Keratinocyte (primary cell): ENCODE results near the gene MCEMP1. TPM values are rescaled to one million over a fixed set of nuclear protein-coding genes. Genes with fewer than 3 reads are reported as not detected.

Source experiments
- DNase-seq: peaks from one replicate; pipeline ENCODE4 v3.0.0-alpha.2; 2011; ENCODE audit warnings: low read depth, missing footprints, low spot score
- FAIRE-seq: peaks from 2 replicates; lab custom pipeline; 2011; peaks lifted over from hg19 to GRCh38; lab: Jason Lieb, UNC
- H2AFZ ChIP-seq: 2 replicates; pipeline ENCODE4 v1.6.0; 2012; ENCODE audit warnings: low read length, control low read depth, inconsistent platforms; ENCODE audit not compliant: control insufficient read depth
- H3K27ac ChIP-seq: 2 replicates; pipeline ENCODE4 v1.5.1; 2011; ENCODE audit warnings: low read length; ENCODE audit not compliant: control insufficient read depth, insufficient read depth
- H3K27me3 ChIP-seq: 3 replicates; pipeline ENCODE4 v1.6.0; 2011; ENCODE audit warnings: low read length; ENCODE audit not compliant: control insufficient read depth, insufficient read depth; ENCODE audit errors: extremely low read depth
- H3K36me3 ChIP-seq, 2 experiments: 2 replicates in 1 of 2; 3 replicates in 1 of 2; pipeline ENCODE4 v1.5.1; 2011; ENCODE audit warnings: low read length in 2 of 2, mild to moderate bottlenecking in 1 of 2; ENCODE audit not compliant: control insufficient read depth in 2 of 2, insufficient read depth in 2 of 2; ENCODE audit errors: extremely low read depth in 1 of 2
- H3K4me1 ChIP-seq: 3 replicates; pipeline ENCODE4 v1.5.1; 2011; ENCODE audit warnings: low read length; ENCODE audit not compliant: control insufficient read depth, insufficient read depth; ENCODE audit errors: extremely low read depth
- H3K4me2 ChIP-seq: 3 replicates; pipeline ENCODE4 v1.6.0; 2011; ENCODE audit warnings: low read depth, low read length; ENCODE audit not compliant: control insufficient read depth, insufficient read depth; ENCODE audit errors: extremely low read depth
- H3K4me3 ChIP-seq, 3 experiments: fragments of 200-600 bp in 1 of 3; sonication (generic) in 1 of 3; 2 replicates in 2 of 3; 3 replicates in 1 of 3; pipeline ENCODE4 v1.5.1; 2011 to 2016; ENCODE audit warnings: low read length in 3 of 3, mild to moderate bottlenecking in 3 of 3, control low read depth in 2 of 3, inconsistent platforms in 1 of 3, low read depth in 1 of 3, mixed read lengths in 1 of 3, mixed run types in 1 of 3, moderate library complexity in 1 of 3; ENCODE audit not compliant: control insufficient read depth in 2 of 3, insufficient read depth in 2 of 3; ENCODE audit errors: extremely low read depth in 1 of 3
- H3K79me2 ChIP-seq: 2 replicates; pipeline ENCODE4 v1.6.0; 2012; ENCODE audit warnings: low read length; ENCODE audit not compliant: control insufficient read depth, insufficient read depth
- H3K9ac ChIP-seq: 3 replicates; pipeline ENCODE4 v1.6.0; 2011; ENCODE audit warnings: low read length; ENCODE audit not compliant: control insufficient read depth, insufficient read depth; ENCODE audit errors: extremely low read depth
- H3K9me1 ChIP-seq: 3 replicates; pipeline ENCODE4 v1.6.0; 2011; ENCODE audit warnings: low read length; ENCODE audit not compliant: control insufficient read depth, insufficient read depth; ENCODE audit errors: extremely low read depth
- H3K9me3 ChIP-seq: 2 replicates; pipeline ENCODE4 v1.5.1; 2012; ENCODE audit warnings: low read depth, low read length; ENCODE audit not compliant: control insufficient read depth
- H4K20me1 ChIP-seq: 3 replicates; pipeline ENCODE4 v1.6.0; 2011; ENCODE audit warnings: low read length; ENCODE audit not compliant: control insufficient read depth, insufficient read depth; ENCODE audit errors: extremely low read depth
- EZH2 ChIP-seq: IDR thresholded peaks from one replicate; pipeline ENCODE4 v1.6.1; 2012; ENCODE audit warnings: inconsistent platforms, mild to moderate bottlenecking, low read length, moderate library complexity
- dilution Hi-C: fragments of 300-500 bp; cut with MboI; formaldehyde crosslinking; loops from one replicate; pipeline ENCODE4 v1.7.0; 2020; ENCODE audit warnings: low sequenced_read_pairs; ENCODE audit not compliant: extremely low pct_ligation_motif_present
- polyA plus RNA-seq, 5 experiments: library from polyadenylated mRNA; depleted of rRNA in 3 of 5; stranded (reverse) in 3 of 5; stranded (forward) in 1 of 5; unstranded in 1 of 5; fragments of >200 nt; gene quantifications; 1 replicate in 1 of 5; 2 replicates in 3 of 5; 3 replicates in 1 of 5; pipeline versions ENCODE4 v1.2.1 to v1.2.3, GENCODE V29; 2011 to 2012; ENCODE audit warnings: missing spikeins in 2 of 5, low read depth in 1 of 5, low replicate concordance in 1 of 5
- TF ChIP-seq, protein P1 (sequence below), 3 experiments: IDR thresholded peaks in 1 of 3; conservative IDR thresholded peaks in 1 of 3; optimal IDR thresholded peaks in 1 of 3; 2 replicates in 2 of 3; 3 replicates in 1 of 3; pipeline versions ENCODE3 to v1.5.1; 2011; ENCODE audit warnings: low read length in 3 of 3, mild to moderate bottlenecking in 3 of 3, moderate library complexity in 2 of 3, control low read depth in 1 of 3, inconsistent platforms in 1 of 3; ENCODE audit not compliant: insufficient read depth in 2 of 3; ENCODE audit errors: extremely low read depth in 1 of 3

Gene MCEMP1
- polyA plus RNA-seq, 1 donor (not counting 4 experiments of a cell fraction or from before 2014, with no cell fraction given): not detected

- Histone ChIP-seq H3K4me2 (no peak overlapping the region), H3K9ac (no peak overlapping the region), H4K20me1 (no peaks in the 10 kb centered on the region), H3K4me1 (no peaks in the 10 kb centered on the region), H3K9me3 (peaks cover 3% of the 10 kb centered on the region), H3K79me2 (no peaks in the 10 kb centered on the region), H3K4me3 (no peak overlapping the region), H3K27ac (no peak overlapping the region), H3K9me1 (no peaks in the 10 kb centered on the region), H3K27me3 (peaks cover 3% of the 10 kb centered on the region), H3K36me3 (no peaks in the 10 kb centered on the region), H2AFZ (no peak overlapping the region)
- FAIRE-seq: no peak
- no peak for TF ChIP-seq EZH2
- TF ChIP-seq, protein P1, sequence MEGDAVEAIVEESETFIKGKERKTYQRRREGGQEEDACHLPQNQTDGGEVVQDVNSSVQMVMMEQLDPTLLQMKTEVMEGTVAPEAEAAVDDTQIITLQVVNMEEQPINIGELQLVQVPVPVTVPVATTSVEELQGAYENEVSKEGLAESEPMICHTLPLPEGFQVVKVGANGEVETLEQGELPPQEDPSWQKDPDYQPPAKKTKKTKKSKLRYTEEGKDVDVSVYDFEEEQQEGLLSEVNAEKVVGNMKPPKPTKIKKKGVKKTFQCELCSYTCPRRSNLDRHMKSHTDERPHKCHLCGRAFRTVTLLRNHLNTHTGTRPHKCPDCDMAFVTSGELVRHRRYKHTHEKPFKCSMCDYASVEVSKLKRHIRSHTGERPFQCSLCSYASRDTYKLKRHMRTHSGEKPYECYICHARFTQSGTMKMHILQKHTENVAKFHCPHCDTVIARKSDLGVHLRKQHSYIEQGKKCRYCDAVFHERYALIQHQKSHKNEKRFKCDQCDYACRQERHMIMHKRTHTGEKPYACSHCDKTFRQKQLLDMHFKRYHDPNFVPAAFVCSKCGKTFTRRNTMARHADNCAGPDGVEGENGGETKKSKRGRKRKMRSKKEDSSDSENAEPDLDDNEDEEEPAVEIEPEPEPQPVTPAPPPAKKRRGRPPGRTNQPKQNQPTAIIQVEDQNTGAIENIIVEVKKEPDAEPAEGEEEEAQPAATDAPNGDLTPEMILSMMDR (optimal IDR thresholded peaks at IDR 0.05 in 1 of 3, IDR thresholded peaks at IDR 0.05 in 1 of 3, conservative IDR thresholded peaks at IDR 0.05 in 1 of 3; ENCODE audit: extremely low read depth in 1 of 3, insufficient read depth in 2 of 3, low read length in 3 of 3): no peak
- DNase-seq: no peak
- dilution Hi-C loops: no loop called here
Measured at GRCh38 chr19:7692417-7693088, 15.7 kb downstream of the MCEMP1 start.

DNA sequence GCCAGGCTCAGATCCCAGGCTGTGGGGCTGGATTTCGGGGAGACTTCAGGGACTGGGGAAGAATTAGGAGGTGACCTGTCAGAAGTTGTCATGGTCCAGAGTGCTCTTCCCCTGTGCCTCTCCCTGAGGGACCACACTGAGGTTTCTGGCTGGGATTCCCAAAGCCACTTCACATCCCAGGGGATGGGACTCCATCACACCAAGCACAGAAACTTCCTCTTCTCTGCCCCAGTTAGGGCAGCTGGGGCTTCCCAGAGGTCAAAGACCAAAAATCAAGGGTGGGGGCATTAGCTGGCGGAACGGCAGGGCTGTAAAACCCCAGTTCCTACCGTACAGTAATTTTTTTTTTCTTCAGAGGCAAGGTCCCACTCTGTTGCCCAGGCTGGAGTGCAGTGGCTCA is 17.6 kb downstream of the MCEMP1 start:
- no peaks in the 10 kb centered on the region for H3K36me3 ChIP-seq
- no peak overlapping the region for H3K4me3 ChIP-seq
- dilution Hi-C loops: no loop called here
- H3K9me1 ChIP-seq: no peaks in the 10 kb centered on the region
- H3K79me2 ChIP-seq: no peaks in the 10 kb centered on the region
- H3K4me1 ChIP-seq: no peaks in the 10 kb centered on the region
- no peak overlapping the region for H3K9ac ChIP-seq
- H3K9me3 ChIP-seq: peaks cover 3% of the 10 kb centered on the region
- FAIRE-seq (no peak), DNase-seq (no peak)
- H4K20me1 ChIP-seq: no peaks in the 10 kb centered on the region
- peaks cover 21% of the 10 kb centered on the region for H3K27me3 ChIP-seq
- TF ChIP-seq, protein P1 (optimal IDR thresholded peaks at IDR 0.05 in 1 of 3, IDR thresholded peaks at IDR 0.05 in 1 of 3, conservative IDR thresholded peaks at IDR 0.05 in 1 of 3; ENCODE audit: extremely low read depth in 1 of 3, insufficient read depth in 2 of 3, low read length in 3 of 3): no peak
- TF ChIP-seq EZH2: no peak
- H2AFZ ChIP-seq: no peak overlapping the region
- H3K27ac ChIP-seq: no peak overlapping the region
- no peak overlapping the region for H3K4me2 ChIP-seq
